Measurements from ENCODE around the gene ZDHHC8.

The ZDHHC8 gene

GRCh38 chr22:20156042-20156389 lies 24.4 kb downstream of the ZDHHC8 start:
- in situ Hi-C loops (cut with MboI; ENCODE audit: low sequenced_read_pairs), result loop anchor here (10.0 kb wide), 2 partner anchors 119 to 309 kb away; no protein-coding TSS in a partner anchor

- in situ Hi-C loops (cut with MboI; ENCODE audit: low sequenced_read_pairs), result loop anchor here (10.0 kb wide), 2 partner anchors 118 to 308 kb away; no protein-coding TSS in a partner anchor
Measured at GRCh38 chr22:20156611-20157429, 25.2 kb downstream of the ZDHHC8 start.

- in situ Hi-C loops (cut with MboI; ENCODE audit: low sequenced_read_pairs), result loop anchor here (10.0 kb wide), 2 partner anchors 117 to 307 kb away; no protein-coding TSS in a partner anchor
Measured at GRCh38 chr22:20157430-20158183, 26.0 kb downstream of the ZDHHC8 start.

GRCh38 chr22:20158391-20159036 lies 26.9 kb downstream of the ZDHHC8 start:
- in situ Hi-C loops (cut with MboI; ENCODE audit: low sequenced_read_pairs), result loop anchor here (10.0 kb wide), 2 partner anchors 116 to 306 kb away; no protein-coding TSS in a partner anchor

GRCh38 chr22:20159076-20159475 lies 27.5 kb downstream of the ZDHHC8 start:
- in situ Hi-C loops (cut with MboI; ENCODE audit: low sequenced_read_pairs), result loop anchor here (10.0 kb wide), 2 partner anchors 116 to 306 kb away; no protein-coding TSS in a partner anchor

- in situ Hi-C loops (cut with MboI; ENCODE audit: low sequenced_read_pairs), result loop anchor here (10.0 kb wide), 2 partner anchors 115 to 305 kb away; no protein-coding TSS in a partner anchor
Measured at GRCh38 chr22:20159531-20159930, 27.9 kb downstream of the ZDHHC8 start.

GRCh38 chr22:20160041-20160440 lies 28.4 kb downstream of the ZDHHC8 start:
- in situ Hi-C loops (cut with MboI; ENCODE audit: low sequenced_read_pairs), result no loop called here

- in situ Hi-C loops (cut with MboI; ENCODE audit: low sequenced_read_pairs), result no loop called here
Measured at GRCh38 chr22:20164863-20165262, 33.3 kb downstream of the ZDHHC8 start.

- in situ Hi-C loops (cut with MboI; ENCODE audit: low sequenced_read_pairs), result no loop called here
Measured at GRCh38 chr22:20165421-20165820, 33.8 kb downstream of the ZDHHC8 start.

- in situ Hi-C loops (cut with MboI; ENCODE audit: low sequenced_read_pairs), result no loop called here
Measured at GRCh38 chr22:20165913-20166312, 34.3 kb downstream of the ZDHHC8 start.

GRCh38 chr22:20166703-20167102 lies 35.1 kb downstream of the ZDHHC8 start:
- in situ Hi-C loops (cut with MboI; ENCODE audit: low sequenced_read_pairs), result no loop called here

GRCh38 chr22:20167643-20168322 lies 36.2 kb downstream of the ZDHHC8 start:
- in situ Hi-C loops (cut with MboI; ENCODE audit: low sequenced_read_pairs), result no loop called here

GRCh38 chr22:20169253-20169822 lies 37.7 kb downstream of the ZDHHC8 start:
- in situ Hi-C loops (cut with MboI; ENCODE audit: low sequenced_read_pairs), result no loop called here

- in situ Hi-C loops (cut with MboI; ENCODE audit: low sequenced_read_pairs), result no loop called here
Measured at GRCh38 chr22:20170170-20170569, 38.6 kb downstream of the ZDHHC8 start.

- in situ Hi-C loops (cut with MboI; ENCODE audit: low sequenced_read_pairs), result no loop called here
Measured at GRCh38 chr22:20171288-20172140, 39.9 kb downstream of the ZDHHC8 start.

GRCh38 chr22:20172141-20172613 lies 40.6 kb downstream of the ZDHHC8 start:
- in situ Hi-C loops (cut with MboI; ENCODE audit: low sequenced_read_pairs), result no loop called here

- in situ Hi-C loops (cut with MboI; ENCODE audit: low sequenced_read_pairs), result no loop called here
Measured at GRCh38 chr22:20173246-20173645, 41.6 kb downstream of the ZDHHC8 start.

- in situ Hi-C loops (cut with MboI; ENCODE audit: low sequenced_read_pairs), result no loop called here
Measured at GRCh38 chr22:20173772-20174171, 42.2 kb downstream of the ZDHHC8 start.

Data from HL-60/S4 (cell line).